ENCODE data around the gene KDSR. TPM values are rescaled to one million over a fixed set of nuclear protein-coding genes. Genes with fewer than 3 reads are reported as not detected.
A peak's percentile ranks its signal among the peaks of the same experiment; 100 is the strongest.

KDSR gene
- total and polyA plus RNA-seq, 2 of the 13 experiments (the other 11 are each of a cell fraction or from before 2014, with no cell fraction given) = 10.4 to 20.9 TPM

DNA sequence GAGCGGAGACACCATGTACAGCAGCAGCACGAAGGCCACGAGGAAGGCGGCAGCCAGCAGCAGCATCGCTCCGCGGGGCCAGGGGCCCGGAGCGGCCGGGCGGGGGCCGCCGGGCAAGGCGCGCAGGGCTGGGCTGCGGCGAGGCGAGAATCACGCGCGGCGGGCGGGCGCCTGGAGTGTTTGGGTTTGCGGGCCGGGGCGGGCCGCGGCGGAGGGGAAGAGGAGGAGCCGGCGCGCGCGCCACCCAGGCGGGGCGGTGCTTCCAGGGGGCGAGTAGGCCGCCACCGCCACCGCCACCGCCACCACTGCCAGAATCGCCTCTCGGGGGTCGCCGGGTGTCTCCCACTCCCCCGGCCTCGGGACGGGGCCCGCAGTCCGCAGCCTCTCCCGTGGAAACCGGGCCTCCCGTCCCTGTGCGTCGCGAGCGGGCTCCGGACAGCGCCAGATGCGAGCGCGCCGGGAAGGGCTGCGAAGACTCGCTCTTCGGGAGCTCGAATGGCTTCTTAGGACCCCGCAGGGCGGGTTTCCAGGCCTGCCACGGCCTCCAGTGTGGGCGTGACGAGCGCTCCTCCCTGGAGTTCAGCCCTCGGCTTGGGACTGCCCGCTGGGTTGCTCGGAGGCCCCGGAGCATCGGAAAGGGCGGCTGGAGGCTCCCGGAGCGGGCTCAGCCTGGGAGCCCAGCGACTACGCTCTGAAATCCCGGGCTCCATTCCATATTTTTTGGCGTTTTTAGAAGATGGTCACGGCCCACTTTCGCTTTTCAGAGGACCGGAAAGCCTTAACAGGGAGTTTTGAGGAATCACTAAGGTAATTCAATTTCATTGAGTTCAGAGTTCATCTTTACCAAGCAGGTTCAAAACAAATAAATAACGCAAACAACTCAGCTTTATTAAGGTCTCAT is at the start of gene KDSR (continued):
- peak; percentile 64 for TF ChIP-seq HNRNPLL (IDR thresholded peaks at IDR 0.05; ENCODE audit: low read depth, low read length, poor library complexity, severe bottlenecking)
- peak; percentile 17; the same call in 1 of the 2 replicates for TF ChIP-seq TGIF2 (CRISPR knock-in tag; IDR thresholded peaks at IDR 0.05)
- TF ChIP-seq CAMTA2 (CRISPR knock-in tag; IDR thresholded peaks at IDR 0.05; ENCODE audit: borderline replicate concordance) = peak; percentile 75; the same call in 1 of the 2 replicates
- TF ChIP-seq TMF1 (CRISPR knock-in tag; IDR thresholded peaks at IDR 0.05; ENCODE audit: low read depth) = peak; percentile 86; the same call in 1 of the 2 replicates
- TF ChIP-seq ZNF766 (CRISPR knock-in tag; IDR thresholded peaks at IDR 0.05; ENCODE audit: borderline replicate concordance) = no peak
- peak; percentile 81 for TF ChIP-seq LCORL (IDR thresholded peaks at IDR 0.05)
- TF ChIP-seq LCORL (CRISPR knock-in tag; IDR thresholded peaks at IDR 0.05) = peak; percentile 66; the same call in 1 of the 2 replicates
- no peak for TF ChIP-seq ISX (CRISPR knock-in tag; conservative IDR thresholded peaks at IDR 0.05)
- peak; percentile 85 for TF ChIP-seq THAP9 (CRISPR knock-in tag; IDR thresholded peaks at IDR 0.05; ENCODE audit: borderline replicate concordance)
- TF ChIP-seq MXD1 (CRISPR knock-in tag; IDR thresholded peaks at IDR 0.05) = no peak
- no peak for TF ChIP-seq USF2 (IDR thresholded peaks at IDR 0.05; ENCODE audit: low read depth, low read length)
- TF ChIP-seq USF2 (CRISPR knock-in tag; IDR thresholded peaks at IDR 0.05; ENCODE audit: borderline replicate concordance) = peak; percentile 77; the same call in 1 of the 2 replicates
- peak; percentile 91 for TF ChIP-seq MED8 (CRISPR knock-in tag; IDR thresholded peaks at IDR 0.05; ENCODE audit: insufficient replicate concordance)
- TF ChIP-seq SAFB2 (CRISPR knock-in tag; IDR thresholded peaks at IDR 0.05; ENCODE audit: borderline replicate concordance, low read depth) = peak; percentile 87; the same call in 1 of the 2 replicates
- peak; percentile 79 for TF ChIP-seq HOXA5 (CRISPR knock-in tag; IDR thresholded peaks at IDR 0.05)
- TF ChIP-seq ZNF121 (CRISPR knock-in tag; IDR thresholded peaks at IDR 0.05) = no peak
- TF ChIP-seq MTERF4 (CRISPR knock-in tag; IDR thresholded peaks at IDR 0.05) = no peak
- no peak for TF ChIP-seq ZNF180 (CRISPR knock-in tag; IDR thresholded peaks at IDR 0.05; ENCODE audit: borderline replicate concordance, low read depth)
- peak; percentile 94 for TF ChIP-seq ZNF501 (CRISPR knock-in tag; IDR thresholded peaks at IDR 0.05)
- TF ChIP-seq DRAP1 (CRISPR knock-in tag; IDR thresholded peaks at IDR 0.05) = peak; percentile 58
- TF ChIP-seq, protein P1, sequence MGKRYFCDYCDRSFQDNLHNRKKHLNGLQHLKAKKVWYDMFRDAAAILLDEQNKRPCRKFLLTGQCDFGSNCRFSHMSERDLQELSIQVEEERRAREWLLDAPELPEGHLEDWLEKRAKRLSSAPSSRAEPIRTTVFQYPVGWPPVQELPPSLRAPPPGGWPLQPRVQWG (CRISPR knock-in tag; IDR thresholded peaks at IDR 0.05; ENCODE audit: borderline replicate concordance, low read depth) = no peak

All from HepG2 (cell line).